ENCODE results near the gene RAD51D. TPM values are rescaled to one million over a fixed set of nuclear protein-coding genes. Genes with fewer than 3 reads are reported as not detected.

Gene RAD51D
- total RNA-seq, 1 donor from 2014 or later, result 12.4 TPM

GRCh38 chr17:35073991-35074627 lies 45.6 kb downstream of the RAD51D start:
- H3K9ac ChIP-seq (ENCODE audit: low read length), result no peak overlapping the region
- H4K20me1 ChIP-seq (ENCODE audit: insufficient read depth, low read length), result peaks cover 38% of the 10 kb centered on the region
- H3K4me1 ChIP-seq (ENCODE audit: insufficient read depth, low read length), result peaks cover 11% of the 10 kb centered on the region
- FAIRE-seq (no peak), DNase-seq (ENCODE audit: low read depth) (peak; percentile 66)
- H3K4me3 ChIP-seq (ENCODE audit: insufficient read depth, low read depth, low read length), result no peak overlapping the region
- no peak overlapping the region for H2AFZ ChIP-seq (ENCODE audit: low read depth, low read length)
- no peak overlapping the region for H3K27ac Mint-ChIP-seq (ENCODE audit: unreplicated experiment)
- H3K36me3 ChIP-seq (ENCODE audit: insufficient read depth, low read length), result no peaks in the 10 kb centered on the region
- no peak overlapping the region for H3K4me3 Mint-ChIP-seq (ENCODE audit: unreplicated experiment)
- peak overlapping the region; percentile 15 for H3K4me2 ChIP-seq (ENCODE audit: low read length)
- peaks cover 21% of the 10 kb centered on the region for H3K4me1 Mint-ChIP-seq (ENCODE audit: low read depth, unreplicated experiment)
- peaks cover 79% of the 10 kb centered on the region for H3K79me2 ChIP-seq (ENCODE audit: insufficient read depth, low read length)
- H3K27me3 Mint-ChIP-seq (ENCODE audit: low read depth, unreplicated experiment), result no peaks in the 10 kb centered on the region
- H3K9me3 ChIP-seq (ENCODE audit: insufficient read depth, low read depth, low read length), result no peaks in the 10 kb centered on the region
- TF ChIP-seq CTCF (IDR thresholded peaks at IDR 0.05; ENCODE audit: insufficient read depth, low read depth, low read length), result no peak
- no peak for TF ChIP-seq EZH2 (IDR thresholded peaks at IDR 0.05; ENCODE audit: insufficient read depth, low read length)
- no peaks in the 10 kb centered on the region for H3K36me3 Mint-ChIP-seq (ENCODE audit: low read depth, unreplicated experiment)
- H3K27me3 ChIP-seq (ENCODE audit: insufficient read depth, low read length), result no peaks in the 10 kb centered on the region
- no peaks in the 10 kb centered on the region for H3K9me3 Mint-ChIP-seq (ENCODE audit: unreplicated experiment)
- no peak overlapping the region for H3K27ac ChIP-seq (ENCODE audit: low read depth, low read length)

DNA sequence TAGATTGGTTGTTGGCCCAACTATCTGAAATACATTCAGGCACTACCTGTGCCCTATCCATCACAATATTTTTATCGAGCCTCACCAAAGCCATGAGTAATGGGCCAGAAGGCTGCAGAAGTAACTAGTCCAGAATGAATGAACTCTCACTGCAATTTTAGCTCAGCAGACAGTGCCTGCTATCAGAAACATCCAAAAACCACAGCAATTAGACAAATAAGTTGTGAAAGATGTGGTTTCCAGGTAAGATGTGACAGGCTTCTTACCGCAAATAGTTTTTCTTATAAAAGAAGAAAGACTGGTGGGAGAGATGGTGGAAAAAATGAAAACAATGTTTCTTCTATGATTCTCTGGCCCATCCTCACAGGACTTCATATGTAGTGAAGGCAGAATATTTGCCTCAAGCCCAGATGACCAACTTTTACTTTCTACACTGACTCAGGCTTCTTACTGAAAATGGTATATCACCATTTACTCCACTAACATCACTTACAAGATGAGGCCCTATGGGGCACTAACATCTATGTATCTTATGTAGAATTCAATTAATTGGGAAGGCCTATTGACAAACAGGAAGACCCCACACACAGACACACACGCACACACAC lies 46.4 kb downstream of the RAD51D start:
- Mint-ChIP-seq H3K9me3 (ENCODE audit: unreplicated experiment) (no peaks in the 10 kb centered on the region), H3K27me3 (ENCODE audit: low read depth, unreplicated experiment) (no peaks in the 10 kb centered on the region), H3K4me1 (ENCODE audit: low read depth, unreplicated experiment) (peaks cover 28% of the 10 kb centered on the region), H3K4me3 (ENCODE audit: unreplicated experiment) (no peak overlapping the region), H3K36me3 (ENCODE audit: low read depth, unreplicated experiment) (peaks cover 2% of the 10 kb centered on the region), H3K27ac (ENCODE audit: unreplicated experiment) (no peak overlapping the region)
- peaks cover 11% of the 10 kb centered on the region for H3K4me1 ChIP-seq (ENCODE audit: insufficient read depth, low read length)
- FAIRE-seq (no peak), DNase-seq (ENCODE audit: low read depth) (no peak)
- peaks cover 75% of the 10 kb centered on the region for H3K79me2 ChIP-seq (ENCODE audit: insufficient read depth, low read length)
- no peak for TF ChIP-seq CTCF (IDR thresholded peaks at IDR 0.05; ENCODE audit: insufficient read depth, low read depth, low read length)
- no peak for TF ChIP-seq EZH2 (IDR thresholded peaks at IDR 0.05; ENCODE audit: insufficient read depth, low read length)
- peaks cover 38% of the 10 kb centered on the region for H4K20me1 ChIP-seq (ENCODE audit: insufficient read depth, low read length)
- no peak overlapping the region for H3K4me2 ChIP-seq (ENCODE audit: low read length)
- no peaks in the 10 kb centered on the region for H3K36me3 ChIP-seq (ENCODE audit: insufficient read depth, low read length)
- H2AFZ ChIP-seq (ENCODE audit: low read depth, low read length), result no peak overlapping the region
- H3K27me3 ChIP-seq (ENCODE audit: insufficient read depth, low read length), result no peaks in the 10 kb centered on the region
- no peaks in the 10 kb centered on the region for H3K9me3 ChIP-seq (ENCODE audit: insufficient read depth, low read depth, low read length)
- H3K9ac ChIP-seq (ENCODE audit: low read length), result no peak overlapping the region
- no peak overlapping the region for H3K4me3 ChIP-seq (ENCODE audit: insufficient read depth, low read depth, low read length)
- H3K27ac ChIP-seq (ENCODE audit: low read depth, low read length), result no peak overlapping the region

DNA sequence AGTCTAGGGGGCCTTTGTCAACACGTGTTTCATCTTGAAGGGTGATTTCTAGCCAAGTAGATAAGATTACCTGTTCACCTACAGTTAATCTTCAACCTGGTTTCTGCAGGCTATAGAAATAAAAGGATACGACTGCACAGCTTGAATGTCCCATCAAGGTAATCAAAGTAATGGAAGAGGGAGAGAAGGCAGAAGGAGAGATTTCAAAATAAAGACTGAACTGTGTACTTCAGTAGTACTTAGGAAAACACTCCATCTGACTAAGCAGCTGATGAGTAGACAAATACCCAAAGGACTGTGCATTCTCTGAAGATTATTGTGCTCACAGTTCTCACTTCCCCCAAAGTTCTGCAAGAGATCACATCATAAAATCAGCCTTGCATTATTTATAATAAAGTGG lies 50.3 kb downstream of the RAD51D start:
- H3K4me2 ChIP-seq (ENCODE audit: low read length), result no peak overlapping the region
- no peak overlapping the region for H3K4me3 Mint-ChIP-seq (ENCODE audit: unreplicated experiment)
- no peaks in the 10 kb centered on the region for H3K36me3 ChIP-seq (ENCODE audit: insufficient read depth, low read length)
- peaks cover 2% of the 10 kb centered on the region for H3K36me3 Mint-ChIP-seq (ENCODE audit: low read depth, unreplicated experiment)
- no peak overlapping the region for H3K27ac ChIP-seq (ENCODE audit: low read depth, low read length)
- H3K4me3 ChIP-seq (ENCODE audit: insufficient read depth, low read depth, low read length), result no peak overlapping the region
- peaks cover 10% of the 10 kb centered on the region for H3K4me1 ChIP-seq (ENCODE audit: insufficient read depth, low read length)
- no peaks in the 10 kb centered on the region for H3K27me3 Mint-ChIP-seq (ENCODE audit: low read depth, unreplicated experiment)
- peaks cover 15% of the 10 kb centered on the region for H4K20me1 ChIP-seq (ENCODE audit: insufficient read depth, low read length)
- TF ChIP-seq CTCF (IDR thresholded peaks at IDR 0.05; ENCODE audit: insufficient read depth, low read depth, low read length), result no peak
- no peak for TF ChIP-seq EZH2 (IDR thresholded peaks at IDR 0.05; ENCODE audit: insufficient read depth, low read length)
- H3K27ac Mint-ChIP-seq (ENCODE audit: unreplicated experiment), result no peak overlapping the region
- no peak overlapping the region for H2AFZ ChIP-seq (ENCODE audit: low read depth, low read length)
- FAIRE-seq, result peak; percentile 5
- no peaks in the 10 kb centered on the region for H3K9me3 Mint-ChIP-seq (ENCODE audit: unreplicated experiment)
- peaks cover 65% of the 10 kb centered on the region for H3K79me2 ChIP-seq (ENCODE audit: insufficient read depth, low read length)
- DNase-seq (ENCODE audit: low read depth), result no peak
- no peaks in the 10 kb centered on the region for H3K9me3 ChIP-seq (ENCODE audit: insufficient read depth, low read depth, low read length)
- no peak overlapping the region for H3K9ac ChIP-seq (ENCODE audit: low read length)
- H3K4me1 Mint-ChIP-seq (ENCODE audit: low read depth, unreplicated experiment), result peaks cover 23% of the 10 kb centered on the region
- H3K27me3 ChIP-seq (ENCODE audit: insufficient read depth, low read length), result no peaks in the 10 kb centered on the region

Measured in astrocyte (in vitro differentiated cells and primary cell).